Neural progenitor cell (in vitro differentiated cells): ENCODE data around the gene GPATCH11. TPM values are rescaled to one million over a fixed set of nuclear protein-coding genes. Genes with fewer than 3 reads are reported as not detected.

ENCODE experiments used
- DNase-seq: peaks from one replicate; pipeline ENCODE4 v3.0.0-alpha.2; 2016; ENCODE audit warnings: low spot score
- H2AFZ ChIP-seq: fragments of 200-600 bp; sonication (generic); replicated peaks from 2 replicates; pipeline ENCODE4 v1.6.1; 2016; ENCODE audit warnings: antibody characterized with exemption
- H3F3A ChIP-seq: fragments of 200-600 bp; sonication (generic); 2 replicates; pipeline ENCODE4 v1.6.1; 2016; ENCODE audit warnings: antibody characterized with exemption, low read depth
- H3K27ac ChIP-seq: fragments of 200-600 bp; sonication (generic); 2 replicates; pipeline ENCODE4 v1.5.1; 2016; ENCODE audit warnings: mild to moderate bottlenecking
- H3K27me3 ChIP-seq: fragments of 200-600 bp; sonication (generic); 2 replicates; pipeline ENCODE4 v1.6.1; 2016; ENCODE audit warnings: mild to moderate bottlenecking, moderate library complexity
- H3K36me3 ChIP-seq: fragments of 200-600 bp; sonication (generic); 2 replicates; pipeline ENCODE4 v1.5.1; 2016
- H3K4me1 ChIP-seq: fragments of 200-600 bp; sonication (generic); 2 replicates; pipeline ENCODE4 v1.6.1; 2016; ENCODE audit warnings: mixed run types
- H3K4me2 ChIP-seq: fragments of 200-600 bp; sonication (generic); 2 replicates; pipeline ENCODE4 v1.6.1; 2016
- H3K4me3 ChIP-seq: fragments of 200-600 bp; sonication (generic); 2 replicates; pipeline ENCODE4 v1.5.1; 2016
- H3K79me2 ChIP-seq: fragments of 200-600 bp; sonication (generic); 2 replicates; pipeline ENCODE4 v1.6.1; 2016; ENCODE audit warnings: low read depth
- H3K9ac ChIP-seq: fragments of 200-600 bp; sonication (generic); 2 replicates; pipeline ENCODE4 v1.6.1; 2016
- H3K9me3 ChIP-seq: fragments of 200-600 bp; sonication (generic); 2 replicates; pipeline ENCODE4 v1.5.1; 2016; ENCODE audit warnings: low read depth
- H4K20me1 ChIP-seq: fragments of 200-600 bp; sonication (generic); 2 replicates; pipeline ENCODE4 v1.6.1; 2016; ENCODE audit warnings: low read depth
- H3K27ac Mint-ChIP-seq: 3 replicates; pipeline ENCODE4 v1.8.0; 2021; ENCODE audit warnings: mixed read lengths
- H3K27me3 Mint-ChIP-seq: 2 replicates; pipeline ENCODE4 v1.8.0; 2022; ENCODE audit warnings: low read depth, mild to moderate bottlenecking, inconsistent platforms, moderate library complexity, mixed read lengths; ENCODE audit not compliant: insufficient read depth
- H3K36me3 Mint-ChIP-seq: 3 replicates; pipeline ENCODE4 v1.8.0; 2021; ENCODE audit warnings: mixed read lengths
- H3K4me1 Mint-ChIP-seq: 3 replicates; pipeline ENCODE4 v1.8.0; 2021; ENCODE audit warnings: mixed read lengths
- H3K4me3 Mint-ChIP-seq: 3 replicates; pipeline ENCODE4 v1.8.0; 2021; ENCODE audit warnings: mild to moderate bottlenecking, moderate library complexity, mixed read lengths
- H3K9me3 Mint-ChIP-seq: 3 replicates; pipeline ENCODE4 v1.8.0; 2020; ENCODE audit warnings: mixed read lengths
- EZH2 ChIP-seq: fragments of 200-600 bp; sonication (generic); IDR thresholded peaks from 2 replicates; pipeline ENCODE4 v1.6.1; 2017; ENCODE audit warnings: antibody characterized with exemption, mild to moderate bottlenecking, moderate library complexity
- EZH2phosphoT487 ChIP-seq: fragments of 200-600 bp; sonication (generic); IDR thresholded peaks from 2 replicates; pipeline ENCODE4 v1.6.1; 2017; ENCODE audit warnings: antibody characterized with exemption
- total RNA-seq: library from RNA; depleted of rRNA; stranded (reverse); fragments of >200 nt; gene quantifications from 2 replicates; pipeline ENCODE4 v1.2.3, GENCODE V29; 2015; ENCODE audit warnings: low replicate concordance
- TF ChIP-seq, protein P1 (sequence below): fragments of 200-600 bp; sonication (generic); IDR thresholded peaks from 2 replicates; pipeline ENCODE4 v1.5.1; 2017; ENCODE audit warnings: antibody characterized with exemption, mild to moderate bottlenecking

The GPATCH11 gene
- total RNA-seq, 1 donor from 2014 or later, result 9.9 TPM

GRCh38 chr2:37146062-37146461, 61.7 kb downstream of the GPATCH11 start:
- H3K27ac Mint-ChIP-seq, result no peak overlapping the region
- no peaks in the 10 kb centered on the region for H3K27me3 Mint-ChIP-seq
- Histone ChIP-seq H3K27ac (no peak overlapping the region), H3K4me1 (no peaks in the 10 kb centered on the region), H3K4me3 (no peak overlapping the region), H2AFZ (no peak overlapping the region), H3K9me3 (no peaks in the 10 kb centered on the region), H3K27me3 (no peaks in the 10 kb centered on the region), H3F3A (no peaks in the 10 kb centered on the region), H4K20me1 (no peaks in the 10 kb centered on the region), H3K4me2 (no peak overlapping the region), H3K9ac (no peak overlapping the region), H3K36me3 (no peaks in the 10 kb centered on the region), H3K79me2 (peaks cover 15% of the 10 kb centered on the region)
- no peak for DNase-seq
- H3K4me1 Mint-ChIP-seq, result no peaks in the 10 kb centered on the region
- TF ChIP-seq, protein P1, sequence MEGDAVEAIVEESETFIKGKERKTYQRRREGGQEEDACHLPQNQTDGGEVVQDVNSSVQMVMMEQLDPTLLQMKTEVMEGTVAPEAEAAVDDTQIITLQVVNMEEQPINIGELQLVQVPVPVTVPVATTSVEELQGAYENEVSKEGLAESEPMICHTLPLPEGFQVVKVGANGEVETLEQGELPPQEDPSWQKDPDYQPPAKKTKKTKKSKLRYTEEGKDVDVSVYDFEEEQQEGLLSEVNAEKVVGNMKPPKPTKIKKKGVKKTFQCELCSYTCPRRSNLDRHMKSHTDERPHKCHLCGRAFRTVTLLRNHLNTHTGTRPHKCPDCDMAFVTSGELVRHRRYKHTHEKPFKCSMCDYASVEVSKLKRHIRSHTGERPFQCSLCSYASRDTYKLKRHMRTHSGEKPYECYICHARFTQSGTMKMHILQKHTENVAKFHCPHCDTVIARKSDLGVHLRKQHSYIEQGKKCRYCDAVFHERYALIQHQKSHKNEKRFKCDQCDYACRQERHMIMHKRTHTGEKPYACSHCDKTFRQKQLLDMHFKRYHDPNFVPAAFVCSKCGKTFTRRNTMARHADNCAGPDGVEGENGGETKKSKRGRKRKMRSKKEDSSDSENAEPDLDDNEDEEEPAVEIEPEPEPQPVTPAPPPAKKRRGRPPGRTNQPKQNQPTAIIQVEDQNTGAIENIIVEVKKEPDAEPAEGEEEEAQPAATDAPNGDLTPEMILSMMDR, result no peak
- TF ChIP-seq EZH2phosphoT487 (no peak), EZH2 (no peak)
- H3K9me3 Mint-ChIP-seq, result no peaks in the 10 kb centered on the region
- H3K36me3 Mint-ChIP-seq, result peaks cover 15% of the 10 kb centered on the region
- H3K4me3 Mint-ChIP-seq, result no peak overlapping the region

- no peak overlapping the region for H2AFZ ChIP-seq
- peaks cover 32% of the 10 kb centered on the region for H3K79me2 ChIP-seq
- H3K4me2 ChIP-seq, result no peak overlapping the region
- no peak overlapping the region for H3K4me3 Mint-ChIP-seq
- no peaks in the 10 kb centered on the region for H3K4me1 ChIP-seq
- H3K9me3 ChIP-seq, result no peaks in the 10 kb centered on the region
- no peaks in the 10 kb centered on the region for H4K20me1 ChIP-seq
- DNase-seq, result no peak
- no peak overlapping the region for H3K4me3 ChIP-seq
- no peak overlapping the region for H3K27ac Mint-ChIP-seq
- TF ChIP-seq, protein P1, result no peak
- H3K36me3 ChIP-seq, result no peaks in the 10 kb centered on the region
- H3K9me3 Mint-ChIP-seq, result no peaks in the 10 kb centered on the region
- no peaks in the 10 kb centered on the region for H3F3A ChIP-seq
- H3K27me3 Mint-ChIP-seq, result no peaks in the 10 kb centered on the region
- H3K27me3 ChIP-seq, result no peaks in the 10 kb centered on the region
- H3K36me3 Mint-ChIP-seq, result peaks cover 25% of the 10 kb centered on the region
- no peak overlapping the region for H3K9ac ChIP-seq
- no peaks in the 10 kb centered on the region for H3K4me1 Mint-ChIP-seq
- no peak overlapping the region for H3K27ac ChIP-seq
Measured at GRCh38 chr2:37148325-37148724, 64.0 kb downstream of the GPATCH11 start.

Other genes with a start within 250 kb of the GPATCH11 start
- 12.8 and 20.9 TPM in 2 replicates for gene STRN, start 118.0 kb upstream of the GPATCH11 start, total RNA-seq
- gene HEATR5B, start 146 bp upstream of the GPATCH11 start, total RNA-seq, result 20.5 and 23.7 TPM in 2 replicates
- 22.3 and 35.3 TPM in 2 replicates for gene EIF2AK2, start 72.5 kb downstream of the GPATCH11 start, total RNA-seq
- not detected in 2 replicates for gene SULT6B1, start 104.2 kb downstream of the GPATCH11 start, total RNA-seq
- 6.4 and 13.6 TPM in 2 replicates for gene CEBPZOS, start 112.0 kb downstream of the GPATCH11 start, total RNA-seq
- gene CEBPZ, start 147.1 kb downstream of the GPATCH11 start, total RNA-seq, result 56.5 and 86.6 TPM in 2 replicates
- gene NDUFAF7, start 147.1 kb downstream of the GPATCH11 start, total RNA-seq, result 28.3 and 47.4 TPM in 2 replicates
- 59.1 and 95.9 TPM in 2 replicates for gene PRKD3, start 240.3 kb downstream of the GPATCH11 start, total RNA-seq